WI38 (cell line): Measurements from ENCODE around the gene NSD2.

Source experiments
- H3K4me3 ChIP-seq: 2 replicates; pipeline ENCODE4 v1.5.1; 2011; ENCODE audit warnings: low read depth, mild to moderate bottlenecking, control low read depth, low read length
- CTCF ChIP-seq: IDR thresholded peaks from 2 replicates; pipeline ENCODE4 v1.5.1; 2012; ENCODE audit warnings: low read depth, mild to moderate bottlenecking, control low read depth, low read length

NSD2 gene

DNA sequence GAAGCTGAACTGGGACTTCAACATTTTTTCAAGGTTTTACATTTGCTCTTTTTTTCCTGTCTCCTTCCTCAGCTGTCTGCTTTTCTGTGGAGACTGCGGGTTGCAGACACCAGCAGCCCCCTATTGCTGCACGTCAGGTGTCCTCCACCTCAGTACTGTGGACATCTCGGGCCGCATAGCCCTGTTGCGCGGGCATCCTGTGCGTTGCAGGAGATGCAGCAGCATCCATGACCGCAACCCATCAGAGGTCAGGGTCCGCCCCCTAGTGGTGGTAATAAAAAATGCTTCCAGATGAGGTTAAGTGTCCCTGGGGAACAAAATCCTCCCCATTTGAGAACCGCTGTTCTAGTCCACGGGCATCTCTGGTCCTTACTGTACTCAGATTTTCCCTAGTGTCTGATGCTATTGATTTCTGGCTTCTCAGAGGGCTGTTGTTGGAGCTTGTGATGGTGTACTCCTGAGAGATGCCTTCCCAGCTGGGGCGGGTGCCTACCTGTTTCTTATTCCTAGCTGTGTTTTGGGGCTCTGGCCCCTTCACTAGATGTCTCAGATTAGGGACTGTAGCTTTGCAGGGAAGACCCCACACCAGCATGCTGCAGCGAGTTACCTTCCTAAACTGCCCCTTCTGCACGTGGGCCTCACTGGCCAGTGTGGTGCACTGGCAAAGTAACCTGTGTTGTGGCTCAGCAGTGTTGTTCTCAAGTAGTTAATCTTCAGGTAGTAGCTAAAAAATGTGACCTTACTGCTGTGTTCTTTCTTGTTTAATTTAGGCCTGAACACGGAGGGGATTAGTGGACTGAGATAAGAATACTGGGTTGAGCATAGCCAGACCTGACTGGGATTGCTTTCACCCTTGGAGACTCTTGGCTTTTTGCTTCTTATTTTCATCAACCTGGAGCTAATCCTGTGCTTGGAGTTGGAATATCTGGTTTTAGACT lies 28.2 kb downstream of the NSD2 start:
- no peak overlapping the region for H3K4me3 ChIP-seq
- TF ChIP-seq CTCF, result peak; percentile 71

DNA sequence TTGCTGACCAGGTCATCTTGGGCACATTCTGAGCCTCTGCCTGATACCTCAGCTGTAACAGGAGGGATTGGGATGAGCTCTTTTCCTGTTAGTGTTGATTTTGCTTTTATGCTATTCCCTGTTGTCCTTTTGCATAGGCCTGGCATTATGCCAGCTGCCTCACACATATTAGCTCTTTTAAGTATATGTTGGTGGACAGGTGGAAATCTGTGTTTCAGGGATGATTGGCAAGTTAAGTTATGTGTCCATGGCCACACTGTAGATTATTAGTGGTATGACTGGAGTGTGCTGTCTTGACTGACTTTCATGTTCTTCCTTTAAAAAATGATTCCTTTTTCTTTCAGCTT lies 28.9 kb downstream of the NSD2 start:
- H3K4me3 ChIP-seq, result no peak overlapping the region
- TF ChIP-seq CTCF, result no peak

DNA sequence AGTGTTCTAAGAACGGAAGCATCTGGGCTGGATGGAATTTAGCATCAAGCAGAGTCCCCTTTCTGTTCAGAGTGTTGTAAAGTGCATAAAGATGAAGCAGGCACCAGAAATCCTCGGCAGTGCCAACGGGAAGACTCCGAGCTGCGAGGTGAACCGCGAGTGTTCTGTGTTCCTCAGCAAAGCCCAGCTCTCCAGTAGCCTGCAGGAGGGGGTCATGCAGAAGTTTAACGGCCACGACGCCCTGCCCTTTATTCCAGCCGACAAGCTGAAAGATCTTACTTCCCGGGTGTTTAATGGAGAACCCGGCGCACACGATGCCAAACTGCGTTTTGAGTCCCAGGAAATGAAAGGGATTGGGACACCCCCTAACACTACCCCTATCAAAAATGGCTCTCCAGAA lies 29.4 kb downstream of the NSD2 start:
- no peak overlapping the region for H3K4me3 ChIP-seq
- no peak for TF ChIP-seq CTCF

DNA sequence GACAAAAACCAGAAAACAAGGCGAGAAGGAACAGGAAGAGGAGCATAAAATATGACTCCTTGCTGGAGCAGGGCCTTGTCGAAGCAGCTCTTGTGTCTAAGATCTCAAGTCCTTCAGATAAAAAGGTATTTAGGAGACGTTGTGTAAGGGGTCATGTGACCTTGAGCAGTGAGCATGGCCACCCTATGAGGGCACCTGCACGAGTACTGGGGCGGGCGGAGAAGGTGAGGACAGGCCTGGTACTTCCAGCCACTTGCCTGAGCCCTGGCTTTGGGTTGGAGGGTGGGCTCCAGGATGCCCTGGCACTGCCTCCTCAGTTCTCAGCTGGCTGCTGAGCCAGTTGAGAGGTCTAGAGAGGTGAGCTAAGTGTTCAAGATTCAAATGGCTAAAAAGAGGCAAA lies 29.9 kb downstream of the NSD2 start:
- TF ChIP-seq CTCF, result no peak
- H3K4me3 ChIP-seq, result no peak overlapping the region

- no peak overlapping the region for H3K4me3 ChIP-seq
- no peak for TF ChIP-seq CTCF
These were observed 31.1 kb downstream of the NSD2 start for GRCh38 chr4:1902243-1902642.

DNA sequence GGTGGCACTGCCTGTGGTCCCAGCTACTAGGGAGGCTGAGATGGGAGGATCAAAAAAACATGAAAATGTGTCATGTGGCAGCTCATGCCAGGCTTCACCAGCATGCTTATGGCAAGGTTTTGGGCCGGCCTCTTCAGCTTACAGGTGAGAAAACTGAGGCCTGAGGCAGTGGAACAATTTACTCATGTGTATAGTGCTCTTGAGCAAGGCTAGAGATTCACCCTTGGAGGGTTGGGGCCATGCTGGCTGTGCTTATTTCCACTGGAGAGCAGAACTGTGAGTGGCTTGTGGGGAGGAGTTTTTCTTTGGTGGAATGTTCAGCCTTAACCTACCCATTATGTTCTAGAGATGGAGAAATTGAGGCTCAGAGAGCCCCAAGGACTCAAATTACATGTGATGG lies 31.8 kb downstream of the NSD2 start:
- no peak for TF ChIP-seq CTCF
- no peak overlapping the region for H3K4me3 ChIP-seq

DNA sequence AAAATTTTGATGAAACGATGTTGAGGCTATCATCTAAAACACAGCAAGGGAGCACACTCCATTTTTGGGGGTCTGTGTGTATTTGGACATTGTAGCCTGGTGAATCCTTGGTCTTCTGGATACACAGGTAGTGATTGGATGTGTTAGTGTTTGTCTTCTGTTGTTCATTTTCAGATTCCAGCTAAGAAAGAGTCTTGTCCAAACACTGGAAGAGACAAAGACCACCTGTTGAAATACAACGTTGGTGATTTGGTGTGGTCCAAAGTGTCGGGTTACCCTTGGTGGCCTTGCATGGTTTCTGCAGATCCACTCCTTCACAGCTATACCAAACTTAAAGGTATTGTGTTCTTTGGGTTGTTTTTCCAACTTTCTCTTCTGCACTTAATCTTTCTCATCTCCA lies 32.8 kb downstream of the NSD2 start:
- H3K4me3 ChIP-seq, result no peak overlapping the region
- TF ChIP-seq CTCF, result no peak
